SK-N-MC (cell line): Measurements from ENCODE around the gene RUFY3.
"Not testable (repeated sequence)": the region's sequence is repeated elsewhere in the genome, so short reads cannot be mapped to it uniquely, and the experiment has no call there.

Experiments
- DNase-seq: peaks from one replicate; pipeline ENCODE4 v3.0.0-alpha.2; 2011; ENCODE audit warnings: low read depth, low spot score
- H3K27ac ChIP-seq: fragments of 200-600 bp; sonication (generic); 2 replicates; pipeline ENCODE4 v1.5.1; 2016; ENCODE audit warnings: mixed run types
- H3K36me3 ChIP-seq: fragments of 200-600 bp; sonication (generic); 2 replicates; pipeline ENCODE4 v1.6.1; 2017; ENCODE audit warnings: antibody characterized with exemption, low read length, mixed read lengths; ENCODE audit not compliant: insufficient read depth
- H3K4me3 ChIP-seq: fragments of 200-600 bp; sonication (generic); 2 replicates; pipeline ENCODE4 v1.5.1; 2016
- H3K9ac ChIP-seq: fragments of 200-600 bp; sonication (generic); 2 replicates; pipeline ENCODE4 v1.8.0; 2017; ENCODE audit warnings: mixed run types, mixed read lengths; ENCODE audit not compliant: insufficient read length
- H3K9me3 ChIP-seq: fragments of 200-600 bp; sonication (generic); 2 replicates; pipeline ENCODE4 v1.6.1; 2017; ENCODE audit warnings: low read depth, mild to moderate bottlenecking, antibody characterized with exemption, low read length, moderate library complexity, mixed read lengths
- EZH2 ChIP-seq: fragments of 200-600 bp; sonication (generic); IDR thresholded peaks from one replicate; pipeline ENCODE4 v1.6.1; 2017; ENCODE audit warnings: antibody characterized with exemption
- FOXP2 ChIP-seq: optimal IDR thresholded peaks from 2 replicates; pipeline ENCODE3; 2011; ENCODE audit warnings: mild to moderate bottlenecking, moderate library complexity; ENCODE audit not compliant: insufficient read depth; ENCODE audit errors: extremely low read length, control extremely low read depth
- POLR2AphosphoS5 ChIP-seq: IDR thresholded peaks from 2 replicates; pipeline ENCODE4 v1.6.1; 2012; ENCODE audit warnings: mild to moderate bottlenecking, low read depth, low read length, borderline replicate concordance

Gene RUFY3

GRCh38 chr4:70728091-70728490, 6.3 kb downstream of the RUFY3 start:
- Histone ChIP-seq H3K27ac (peak overlapping the region; percentile 45; the same call in 1 of the 2 replicates), H3K4me3 (no peak overlapping the region), H3K9ac (no peak overlapping the region), H3K36me3 (no peaks in the 10 kb centered on the region), H3K9me3 (no peaks in the 10 kb centered on the region)
- TF ChIP-seq FOXP2, result no peak
- DNase-seq, result no peak

DNA sequence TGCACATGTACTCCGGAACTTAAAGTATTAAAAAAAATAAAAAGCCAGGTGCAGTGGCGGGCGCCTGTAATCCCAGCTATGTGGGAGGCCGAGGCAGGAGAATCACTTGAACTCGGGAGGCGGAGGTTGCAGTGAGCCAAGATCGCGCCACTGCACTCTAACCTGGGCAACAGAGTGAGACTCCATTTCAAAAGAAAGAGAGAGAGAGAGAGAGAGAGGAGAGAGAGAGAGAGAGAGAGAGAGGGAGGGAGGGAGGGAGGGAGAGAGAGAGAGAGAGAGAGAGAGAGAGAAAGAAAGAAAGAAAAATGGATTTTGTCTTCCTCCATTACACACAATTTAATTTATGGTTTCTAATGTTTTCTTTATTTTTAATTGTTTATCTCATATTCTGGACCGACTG, 11.1 kb downstream of the RUFY3 start:
- H3K9me3 ChIP-seq, H3K9ac ChIP-seq, H3K36me3 ChIP-seq, H3K4me3 ChIP-seq, DNase-seq, H3K27ac ChIP-seq: not testable (repeated sequence)

DNA sequence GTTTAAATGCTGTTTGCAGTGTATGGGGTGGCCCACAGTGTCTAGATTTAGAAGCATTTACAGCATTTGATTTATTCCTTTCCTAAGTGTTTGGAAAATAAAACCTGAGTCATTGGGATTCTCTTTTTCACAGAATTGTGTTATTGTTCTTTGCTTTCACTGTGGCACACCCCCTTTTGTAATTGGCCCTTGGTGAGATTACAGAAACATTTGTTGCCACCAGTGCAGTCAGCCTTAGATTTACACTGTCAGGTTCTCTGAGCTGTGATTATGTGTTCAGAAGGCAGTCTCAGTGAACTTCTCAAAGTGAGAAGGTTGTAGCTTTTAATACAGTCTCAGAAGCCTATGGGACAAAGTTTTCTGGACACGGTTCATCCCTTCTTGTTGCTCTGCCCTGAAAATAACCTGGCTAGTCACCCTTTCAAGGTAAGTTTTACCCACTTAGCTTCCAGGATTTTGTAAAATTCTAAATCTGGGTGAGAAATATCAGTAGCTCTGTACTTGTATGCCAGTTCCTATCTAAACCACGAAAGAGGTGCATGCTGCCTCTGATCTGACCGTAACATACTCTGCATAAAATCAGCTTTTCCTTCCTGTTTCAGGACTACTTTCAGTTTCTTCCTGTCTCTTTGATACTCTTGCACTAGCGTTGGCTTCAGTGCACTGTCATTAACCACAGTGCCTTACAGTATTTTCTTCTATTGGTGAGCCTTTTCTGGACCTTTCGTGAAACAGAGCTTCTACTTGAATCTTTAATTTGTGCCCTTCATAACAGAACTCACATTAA, 12.6 kb downstream of the RUFY3 start:
- H3K36me3 ChIP-seq, result no peaks in the 10 kb centered on the region
- TF ChIP-seq FOXP2 (no peak), POLR2AphosphoS5 (no peak), EZH2 (no peak)
- H3K4me3 ChIP-seq, result peak overlapping the region; percentile 77
- H3K27ac ChIP-seq, result peak overlapping the region; percentile 87
- DNase-seq, result no peak
- no peaks in the 10 kb centered on the region for H3K9me3 ChIP-seq
- H3K9ac ChIP-seq, result peak overlapping the region; percentile 63

- Histone ChIP-seq H3K36me3 (no peaks in the 10 kb centered on the region), H3K9me3 (no peaks in the 10 kb centered on the region), H3K9ac (peak overlapping the region; percentile 63), H3K27ac (peak overlapping the region; percentile 87), H3K4me3 (peak overlapping the region; percentile 77)
- DNase-seq, result no peak
- TF ChIP-seq POLR2AphosphoS5, result no peak
These were observed 13.2 kb downstream of the RUFY3 start for GRCh38 chr4:70734971-70735370.

DNA sequence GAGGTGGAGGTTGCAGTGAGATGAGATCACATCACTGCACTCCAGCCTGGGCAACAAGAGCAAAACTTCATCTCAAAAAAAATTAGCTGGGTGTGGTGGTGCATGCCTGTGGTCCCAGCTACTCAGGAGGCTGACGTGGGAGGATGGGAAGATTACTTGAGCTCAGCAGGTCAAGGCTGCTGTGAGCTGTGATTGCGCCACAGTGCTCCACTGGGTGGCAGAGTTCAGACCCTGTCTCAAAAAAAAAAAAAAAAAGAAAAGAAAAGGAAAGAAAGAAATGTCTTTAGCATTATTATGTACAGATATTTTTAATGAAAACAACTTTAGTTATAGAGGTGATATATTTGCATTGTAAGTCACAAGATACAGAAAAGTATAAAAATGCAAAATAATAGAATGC, 14.2 kb downstream of the RUFY3 start:
- H3K36me3 ChIP-seq, H3K4me3 ChIP-seq, DNase-seq, H3K9ac ChIP-seq, H3K9me3 ChIP-seq, H3K27ac ChIP-seq: not testable (repeated sequence)

DNA sequence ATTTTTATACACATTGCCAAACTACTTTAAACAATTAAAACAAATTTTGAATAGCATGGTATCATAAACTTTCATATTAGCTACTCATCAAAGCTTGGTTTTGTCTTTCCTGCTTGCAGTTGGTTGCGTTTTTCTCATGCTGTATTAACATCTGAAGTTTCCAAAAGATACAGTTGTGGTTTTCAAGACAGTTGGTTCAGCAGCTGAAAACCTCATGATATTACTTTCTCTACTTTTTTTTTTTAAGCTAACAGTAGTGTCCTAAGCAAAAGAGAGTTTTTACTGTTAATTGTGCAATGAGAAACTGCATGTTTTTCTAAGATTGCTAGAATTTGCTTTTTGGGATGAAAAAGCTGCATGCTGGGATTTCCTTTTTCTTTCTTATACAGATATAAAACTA, 15.2 kb downstream of the RUFY3 start:
- no peak for TF ChIP-seq FOXP2
- TF ChIP-seq EZH2, result no peak
- no peak for TF ChIP-seq POLR2AphosphoS5
- Histone ChIP-seq H3K27ac (peak overlapping the region; percentile 79), H3K9me3 (no peaks in the 10 kb centered on the region), H3K4me3 (no peak overlapping the region), H3K36me3 (no peaks in the 10 kb centered on the region), H3K9ac (peak overlapping the region; percentile 32)
- DNase-seq, result no peak

GRCh38 chr4:70737409-70737808, 15.6 kb downstream of the RUFY3 start:
- H3K9me3 ChIP-seq, result no peaks in the 10 kb centered on the region
- H3K27ac ChIP-seq, result peak overlapping the region; percentile 79
- no peaks in the 10 kb centered on the region for H3K36me3 ChIP-seq
- no peak for TF ChIP-seq EZH2
- TF ChIP-seq POLR2AphosphoS5, result no peak
- TF ChIP-seq FOXP2, result no peak
- no peak overlapping the region for H3K9ac ChIP-seq
- no peak overlapping the region for H3K4me3 ChIP-seq
- DNase-seq, result no peak

DNA sequence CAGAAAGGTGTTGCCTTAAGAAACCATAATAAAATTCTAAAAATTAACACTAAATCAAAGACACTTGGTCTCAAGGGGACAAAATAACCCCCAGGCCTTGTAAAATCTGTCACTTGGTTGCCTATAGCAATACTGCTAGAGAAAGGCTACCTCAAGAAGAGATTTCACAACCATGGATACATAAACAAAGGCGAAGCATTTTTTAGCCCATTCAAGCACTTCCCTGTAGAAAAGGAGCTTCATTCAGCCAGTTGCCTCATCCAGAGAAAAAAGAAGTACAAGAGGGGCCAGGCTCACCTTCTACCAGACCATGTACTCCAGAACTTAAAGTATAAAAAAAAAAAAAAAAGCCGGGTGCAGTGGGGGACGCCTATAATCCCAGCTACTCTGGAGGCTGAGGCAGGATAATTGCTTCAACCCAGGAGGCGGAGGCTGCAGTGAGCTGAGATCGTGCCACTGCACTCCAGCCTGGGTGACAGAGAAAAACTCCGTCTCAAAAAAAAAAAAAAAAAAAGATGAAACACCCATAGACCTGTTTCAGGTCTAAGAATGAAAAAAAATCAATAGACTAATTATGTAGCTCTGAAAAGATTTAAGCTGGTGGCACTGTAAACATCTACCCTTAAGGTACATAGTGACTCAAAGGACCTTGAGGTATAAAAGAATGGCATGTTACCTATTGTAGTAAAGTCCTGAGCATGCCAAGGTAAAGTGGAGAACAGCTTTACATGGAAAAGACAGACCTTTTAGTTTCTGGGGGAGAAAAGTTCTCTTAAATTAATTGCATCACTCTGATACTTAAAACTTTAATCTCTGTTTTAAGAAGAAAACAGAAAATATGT, 18.0 kb downstream of the RUFY3 start:
- Histone ChIP-seq H3K36me3 (no peaks in the 10 kb centered on the region), H3K27ac (peak overlapping the region; percentile 70), H3K4me3 (peak overlapping the region; percentile 74), H3K9ac (peak overlapping the region; percentile 18), H3K9me3 (no peaks in the 10 kb centered on the region)
- TF ChIP-seq FOXP2, result no peak
- no peak for TF ChIP-seq POLR2AphosphoS5
- TF ChIP-seq EZH2, result no peak
- no peak for DNase-seq
